Measurements from ENCODE around the gene LAMC3.

LAMC3 gene

DNA sequence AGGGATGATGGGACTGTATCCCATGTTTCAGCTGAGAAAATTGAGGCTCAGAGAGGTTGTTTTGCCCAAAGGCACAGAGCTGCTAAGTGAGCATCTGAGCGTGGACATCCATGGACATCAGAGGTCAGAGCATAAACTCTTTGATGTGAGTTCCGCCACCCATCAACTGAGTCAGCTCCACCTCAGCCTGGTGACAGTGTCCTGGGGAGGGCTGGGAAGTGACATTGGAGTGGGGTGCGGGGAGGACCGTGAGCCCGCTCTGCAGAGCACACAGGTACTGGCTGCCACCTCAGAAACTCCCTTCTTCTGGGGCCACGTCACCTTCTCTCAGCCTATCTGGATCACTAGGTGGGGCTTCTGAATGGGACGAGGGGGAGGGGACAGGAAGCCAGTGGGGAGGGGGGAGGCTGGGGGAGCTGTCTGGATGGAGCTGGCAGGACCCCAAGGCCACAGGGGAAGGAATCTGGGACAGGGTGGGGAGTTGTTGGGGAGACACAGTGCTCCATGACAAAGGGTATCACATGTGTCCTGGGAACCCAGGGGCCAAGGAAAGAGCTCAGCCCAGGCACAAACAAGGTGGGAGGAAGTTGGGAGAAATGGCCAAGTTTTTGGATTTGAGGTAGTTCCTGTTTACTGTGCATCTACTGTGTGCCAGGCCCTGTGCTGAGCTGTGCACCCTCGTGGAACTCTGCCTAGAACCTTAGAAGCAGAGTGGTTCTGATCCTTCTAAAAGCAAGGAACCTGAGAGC is 2.5 kb downstream of the LAMC3 start:
- DNase-seq (ENCODE audit: low spot score): no peak

DNA sequence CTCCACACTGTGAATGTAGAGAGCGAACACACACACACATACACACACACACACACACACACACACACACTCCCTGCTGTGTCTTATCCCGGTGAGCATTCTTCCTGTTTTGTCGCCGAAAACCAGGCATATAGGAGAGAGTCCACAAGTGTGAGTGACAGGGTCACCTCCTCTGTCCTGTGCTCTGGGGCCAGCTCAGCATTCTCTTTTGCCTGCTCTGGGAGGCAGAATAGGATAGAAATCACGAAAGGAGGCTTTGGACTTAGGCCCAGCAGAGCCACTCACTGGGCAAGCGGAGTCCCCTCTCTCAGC is 3.0 kb downstream of the LAMC3 start:
- DNase-seq (ENCODE audit: low spot score): no peak

GRCh38 chr9:131012396-131012917 is 3.5 kb downstream of the LAMC3 start:
- no peak for DNase-seq (ENCODE audit: low spot score)

DNA sequence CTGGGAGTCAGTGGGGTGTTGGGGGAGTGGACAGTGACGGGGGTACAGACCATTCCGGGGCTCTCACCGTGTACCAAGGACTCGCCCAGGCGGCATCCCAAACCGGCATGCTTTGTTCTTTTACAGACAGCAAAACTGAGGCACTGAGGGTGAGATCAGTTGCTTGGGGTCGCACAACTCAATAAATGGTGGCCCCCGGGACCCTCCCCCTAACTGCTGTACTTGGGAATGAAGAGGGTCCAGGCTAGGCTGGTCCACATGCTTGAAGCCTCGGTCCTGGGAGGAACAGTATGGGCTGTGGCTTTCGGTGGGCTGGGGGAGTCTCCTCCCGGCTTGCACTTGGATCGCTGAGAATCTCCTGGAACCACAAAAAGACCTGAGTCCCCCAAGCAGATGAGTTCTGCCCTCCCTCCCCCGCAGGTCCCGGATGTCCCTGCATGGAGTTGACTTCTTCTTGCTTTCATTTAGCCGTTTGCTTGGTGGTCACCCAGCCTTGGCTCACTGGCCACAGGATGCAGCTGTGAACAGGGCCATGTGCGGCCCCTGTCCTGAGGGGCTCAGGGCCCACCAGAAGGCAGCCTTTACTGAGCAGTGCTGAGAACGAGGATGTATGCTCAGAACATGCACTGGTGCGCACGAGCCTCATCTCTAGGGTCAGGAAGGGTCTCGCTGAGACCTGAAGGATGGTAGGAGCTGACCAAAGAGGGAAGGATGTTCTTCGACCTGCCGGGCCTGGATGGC is 4.2 kb downstream of the LAMC3 start:
- DNase-seq (ENCODE audit: low spot score): no peak

- no peak for DNase-seq (ENCODE audit: low spot score)
Observed at GRCh38 chr9:131013771-131014676, 5.0 kb downstream of the LAMC3 start.

- no peak for DNase-seq (ENCODE audit: low spot score)
Observed at GRCh38 chr9:131015112-131015511, 6.1 kb downstream of the LAMC3 start.

GRCh38 chr9:131015876-131016397 is 7.0 kb downstream of the LAMC3 start:
- DNase-seq (ENCODE audit: low spot score): no peak

- no peak for DNase-seq (ENCODE audit: low spot score)
Observed at GRCh38 chr9:131017067-131017466, 8.1 kb downstream of the LAMC3 start.

DNA sequence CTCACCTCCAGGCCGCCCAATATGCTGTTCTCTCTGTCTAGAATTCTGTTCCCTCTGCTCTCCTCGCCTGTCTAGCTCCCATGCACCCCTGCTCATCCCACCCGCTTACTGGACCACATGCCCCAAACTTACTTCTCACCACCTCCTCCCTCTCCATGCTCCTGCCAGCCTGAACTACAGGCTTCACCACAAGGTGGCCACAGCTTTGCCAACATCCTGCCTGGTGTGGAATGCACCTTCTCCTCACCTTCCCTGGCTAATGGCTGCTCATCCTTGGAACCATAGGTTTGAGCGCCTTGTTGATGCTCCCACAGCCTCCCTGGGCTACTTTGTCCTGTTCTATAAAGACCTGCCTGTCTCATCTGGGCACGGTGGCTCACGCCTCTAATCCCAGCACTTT is 9.6 kb downstream of the LAMC3 start:
- DNase-seq (ENCODE audit: low spot score): no peak

- no peak for DNase-seq (ENCODE audit: low spot score)
Observed at GRCh38 chr9:131019388-131020239, 10.6 kb downstream of the LAMC3 start.

DNA sequence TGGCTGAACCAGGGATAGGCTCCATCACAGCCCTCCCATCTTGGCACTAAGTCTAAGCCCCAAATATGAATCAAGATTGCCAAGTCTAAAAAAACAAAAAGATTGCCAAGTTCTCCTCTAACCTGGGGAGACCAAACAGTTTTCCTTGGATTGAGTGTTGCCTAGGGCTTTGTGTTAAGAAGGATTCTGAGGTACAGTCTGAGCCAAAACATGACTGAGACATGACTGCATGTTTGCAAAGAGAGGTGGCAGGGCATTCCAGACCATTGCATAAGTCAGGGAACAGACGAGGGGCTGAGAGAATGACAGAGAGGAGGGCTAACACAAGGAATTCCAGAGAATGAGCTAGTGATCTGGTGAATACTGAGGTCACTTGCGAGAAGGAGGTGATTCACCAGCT is 11.4 kb downstream of the LAMC3 start:
- DNase-seq (ENCODE audit: low spot score): no peak

DNA sequence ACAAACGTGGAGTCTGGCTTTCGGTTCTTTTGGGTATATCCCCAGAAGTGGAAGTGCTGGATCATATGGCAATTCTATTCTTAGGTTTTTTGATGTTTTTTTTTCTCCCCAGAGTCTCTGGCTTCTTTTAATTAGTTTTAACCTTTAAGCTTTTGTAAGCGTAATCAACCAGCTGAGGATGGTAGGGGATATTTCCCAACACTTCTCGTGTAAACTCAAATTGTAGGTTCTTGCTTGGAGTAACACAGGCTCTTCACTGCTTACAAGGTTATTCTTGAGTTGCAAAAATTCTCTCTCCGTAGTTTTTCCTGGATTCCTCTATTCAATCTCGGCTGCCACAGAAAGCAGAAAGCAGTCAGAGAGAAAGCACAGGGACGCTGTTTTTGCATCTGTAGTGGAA is 11.9 kb downstream of the LAMC3 start:
- no peak for DNase-seq (ENCODE audit: low spot score)

DNA sequence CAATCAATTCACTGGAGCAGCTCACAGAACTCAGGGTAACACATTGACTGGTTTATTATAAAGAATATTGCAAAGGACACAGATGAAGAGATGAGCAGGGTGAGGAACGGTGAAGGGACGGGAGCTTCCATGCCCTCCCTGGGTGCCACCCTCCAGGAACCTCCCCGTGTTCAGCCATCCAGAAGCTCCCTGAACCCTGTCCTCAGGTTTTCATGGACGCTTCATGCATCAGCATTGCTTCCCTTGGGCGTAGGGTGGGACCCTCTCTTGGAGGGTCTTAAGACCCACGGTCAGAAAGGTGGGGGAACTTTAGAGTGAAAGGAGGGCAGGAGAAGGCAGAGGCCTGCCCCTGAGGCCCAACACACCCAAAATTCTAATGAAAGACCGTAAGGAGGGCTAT is 12.8 kb downstream of the LAMC3 start:
- DNase-seq (ENCODE audit: low spot score): no peak

DNA sequence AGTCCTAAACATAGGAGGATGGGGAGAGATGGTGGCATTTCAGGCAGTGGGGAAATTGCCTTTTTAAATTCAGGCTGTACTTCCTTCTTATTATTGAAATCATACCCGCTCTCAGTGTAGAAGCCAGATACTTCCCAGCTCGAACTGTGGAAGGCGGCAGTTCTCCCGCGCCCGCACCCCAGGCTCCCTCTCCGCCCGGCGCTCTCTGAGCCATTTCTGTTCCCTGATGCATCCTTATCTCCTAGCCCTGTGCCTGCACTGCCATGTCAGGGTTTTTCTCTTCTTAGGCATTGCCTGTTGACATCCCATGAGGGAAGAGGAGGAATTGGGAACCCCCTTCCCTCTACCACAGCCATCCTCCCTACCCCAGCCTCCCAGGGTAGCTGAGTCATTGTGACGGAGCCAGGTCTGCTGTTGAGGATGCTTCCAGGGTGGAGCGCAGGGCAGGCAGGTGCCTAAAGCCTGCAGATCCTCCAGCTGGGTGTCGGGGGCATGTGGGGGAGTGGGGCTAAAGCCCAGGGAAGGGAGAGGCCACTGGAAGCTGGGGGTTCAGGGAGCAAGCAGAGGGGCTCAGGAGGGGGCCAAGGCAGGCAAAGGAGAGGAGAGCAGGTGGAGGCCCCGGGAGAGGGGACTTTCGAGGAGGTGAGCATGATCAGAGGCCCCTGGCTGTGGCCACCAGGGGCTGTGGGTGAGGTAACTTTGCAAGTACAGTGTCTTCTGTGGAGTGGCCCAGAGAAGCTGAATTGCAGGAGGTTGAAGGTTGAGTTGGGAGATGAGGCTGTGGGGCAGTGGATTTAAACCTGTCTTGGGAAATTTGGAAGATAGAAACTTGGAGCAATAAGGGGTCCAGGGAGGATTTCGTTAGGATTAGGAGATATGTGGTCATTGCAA is 16.2 kb downstream of the LAMC3 start:
- DNase-seq (ENCODE audit: low spot score): no peak

- DNase-seq (ENCODE audit: low spot score): no peak
Observed at GRCh38 chr9:131025953-131026858, 17.2 kb downstream of the LAMC3 start.

DNA sequence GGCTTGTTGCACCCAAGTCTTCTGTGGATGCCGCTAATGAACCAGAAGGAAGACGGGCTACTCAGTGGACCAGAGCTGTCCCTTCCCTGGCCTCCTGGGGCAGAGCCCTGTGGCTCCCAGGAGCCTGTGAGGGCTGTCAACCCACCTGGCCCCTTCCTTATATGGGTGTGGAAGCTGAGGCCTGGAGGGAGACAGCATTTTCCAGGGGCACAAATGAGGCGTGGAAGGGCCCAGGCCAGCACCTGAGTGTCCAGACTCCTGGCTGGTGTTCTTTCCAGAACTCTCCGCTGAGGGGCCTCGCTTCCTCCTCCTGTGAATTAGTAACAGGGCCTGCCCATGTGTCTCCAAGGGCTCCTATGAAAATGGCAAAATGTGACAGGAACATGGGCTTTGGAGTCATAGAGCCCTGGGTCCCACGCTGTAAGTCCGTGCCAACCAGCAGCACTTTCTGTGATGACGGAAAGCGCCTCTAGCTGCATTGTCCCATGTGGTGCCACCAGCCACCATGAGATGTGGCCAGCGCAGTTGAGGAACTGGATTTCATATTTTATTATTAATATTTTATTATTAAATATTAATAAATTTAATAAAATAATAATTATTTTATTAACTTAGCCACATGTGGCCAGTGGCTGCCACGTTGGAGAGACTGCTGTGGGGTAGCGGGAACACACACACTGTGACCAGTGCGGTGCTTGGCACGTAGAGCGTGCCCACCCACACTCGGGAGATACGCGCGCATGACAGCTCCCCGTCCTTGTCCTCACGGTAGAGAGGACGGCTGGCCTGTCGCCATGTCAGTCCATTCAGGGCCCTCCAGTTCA is 18.3 kb downstream of the LAMC3 start:
- no peak for DNase-seq (ENCODE audit: low spot score)

- no peak for DNase-seq (ENCODE audit: low spot score)
Observed at GRCh38 chr9:131027872-131028179, 18.9 kb downstream of the LAMC3 start.

- DNase-seq (ENCODE audit: low spot score): no peak
Observed at GRCh38 chr9:131028221-131028884, 19.4 kb downstream of the LAMC3 start.
